Measurements from ENCODE around the gene CLASP2. TPM values are rescaled to one million over a fixed set of nuclear protein-coding genes. Genes with fewer than 3 reads are reported as not detected.

Gene CLASP2
- total RNA-seq, 5 donors from 2014 or later (not counting 1 experiment from before 2014, with no cell fraction given) = 54.0 to 80.1 (median 60.5) TPM

DNA sequence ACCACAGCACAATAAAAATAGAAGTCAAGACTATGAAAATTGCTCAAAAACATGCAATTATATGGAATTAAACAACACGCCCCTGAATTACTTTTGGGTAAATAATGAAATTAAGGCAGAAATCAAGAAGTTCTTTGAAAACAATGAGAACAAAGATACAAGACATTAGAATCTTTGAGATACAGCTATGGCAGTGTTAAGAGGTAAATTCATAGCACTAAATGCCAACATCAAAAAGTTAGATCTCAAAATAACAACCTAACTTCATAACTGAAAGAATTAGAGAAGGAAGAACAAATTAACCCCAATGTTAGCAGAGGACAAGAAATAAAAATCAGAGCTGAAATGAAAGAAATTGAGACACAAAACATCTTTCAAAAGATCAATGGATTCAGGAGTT is 191.3 kb downstream of the CLASP2 start:
- peaks cover 0 to 6% (median 0%) of the 10 kb centered on the region in 3 donors for H3K4me1 Mint-ChIP-seq
- H3K27me3 ChIP-seq (replicated peaks in 1 of 2; ENCODE audit: control insufficient read depth in 2 of 2, extremely low read depth in 1 of 2, insufficient read depth in 2 of 2, low read length in 1 of 2) = no peaks in the 10 kb centered on the region
- ChIA-PET CTCF (no interaction called here), POLR2A (no interaction called here)
- peaks cover 84% of the 10 kb centered on the region for H3K36me3 Mint-ChIP-seq
- DNase-seq (no peak), ATAC-seq (replicated peaks in 1 of 4) (no peak)
- H3K27me3 Mint-ChIP-seq = no peaks in the 10 kb centered on the region
- no CpG with 5 or more reads among the region's 1 CpG for WGBS (ENCODE audit: insufficient coverage)
- H3K27ac ChIP-seq (ENCODE audit: low read length) = no peak overlapping the region
- H3K36me3 ChIP-seq (ENCODE audit: control insufficient read depth in 2 of 2, extremely low read depth in 1 of 2, insufficient read depth in 1 of 2, low read length in 1 of 2) = peaks cover 11 to 14% of the 10 kb centered on the region in 2 donors
- H3K27ac Mint-ChIP-seq = no peak overlapping the region
- H3K4me1 ChIP-seq (ENCODE audit: control insufficient read depth in 1 of 2, extremely low read depth in 1 of 2, insufficient read depth in 2 of 2, low read length in 2 of 2) = no peaks in the 10 kb centered on the region
- H3K4me3 Mint-ChIP-seq = no peak overlapping the region
- H3K9me3 ChIP-seq = no peaks in the 10 kb centered on the region
- H3K9me3 Mint-ChIP-seq = peaks cover 18 to 32% (median 22%) of the 10 kb centered on the region in 3 donors
- H3K4me3 ChIP-seq (ENCODE audit: control insufficient read depth in 1 of 2, extremely low read depth in 1 of 2, low read length in 1 of 2) = no peak overlapping the region

DNA sequence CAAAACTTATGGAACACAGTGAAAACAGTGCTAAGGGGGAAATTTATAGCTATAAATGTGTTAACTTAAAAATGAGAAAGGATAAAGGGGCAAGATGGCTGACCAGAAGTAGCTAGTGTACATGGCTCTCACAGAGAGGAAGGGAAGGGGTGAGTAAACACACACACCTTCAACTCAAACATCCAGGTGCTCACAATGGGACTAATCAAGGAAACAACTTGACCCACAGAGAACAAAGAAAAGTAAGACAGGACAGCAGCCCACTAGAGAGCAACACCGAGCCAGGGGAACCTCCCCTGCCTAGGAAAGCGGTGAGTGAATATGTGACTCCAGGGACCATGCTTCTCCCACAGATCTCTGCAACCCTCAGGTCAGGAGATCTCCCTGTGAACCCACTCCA is 192.8 kb downstream of the CLASP2 start:
- Histone ChIP-seq H3K4me3 (ENCODE audit: control insufficient read depth in 1 of 2, extremely low read depth in 1 of 2, low read length in 1 of 2) (no peak overlapping the region), H3K27ac (ENCODE audit: low read length) (no peak overlapping the region), H3K27me3 (replicated peaks in 1 of 2; ENCODE audit: control insufficient read depth in 2 of 2, extremely low read depth in 1 of 2, insufficient read depth in 2 of 2, low read length in 1 of 2) (no peaks in the 10 kb centered on the region), H3K36me3 (ENCODE audit: control insufficient read depth in 2 of 2, extremely low read depth in 1 of 2, insufficient read depth in 1 of 2, low read length in 1 of 2) (peaks cover 11 to 17% of the 10 kb centered on the region in 2 donors), H3K4me1 (ENCODE audit: control insufficient read depth in 1 of 2, extremely low read depth in 1 of 2, insufficient read depth in 2 of 2, low read length in 2 of 2) (no peaks in the 10 kb centered on the region), H3K9me3 (no peaks in the 10 kb centered on the region)
- ChIA-PET POLR2A (interaction anchor here in 1 of 2 donors (0.7 kb wide), 1 partner anchor 1115 kb away, joined by 3 read pairs; no protein-coding TSS in a partner anchor), CTCF (no interaction called here)
- ATAC-seq (replicated peaks in 1 of 4) (no peak), DNase-seq (no peak)
- H3K4me1 Mint-ChIP-seq = peaks cover 0 to 6% (median 0%) of the 10 kb centered on the region in 3 donors
- H3K9me3 Mint-ChIP-seq = peaks cover 18 to 30% (median 22%) of the 10 kb centered on the region in 3 donors
- peaks cover 82% of the 10 kb centered on the region for H3K36me3 Mint-ChIP-seq
- WGBS (ENCODE audit: insufficient coverage) = 100% methylated on average over 2 of the region's 2 CpGs
- no peaks in the 10 kb centered on the region for H3K27me3 Mint-ChIP-seq
- H3K4me3 Mint-ChIP-seq = no peak overlapping the region
- no peak overlapping the region for H3K27ac Mint-ChIP-seq

DNA sequence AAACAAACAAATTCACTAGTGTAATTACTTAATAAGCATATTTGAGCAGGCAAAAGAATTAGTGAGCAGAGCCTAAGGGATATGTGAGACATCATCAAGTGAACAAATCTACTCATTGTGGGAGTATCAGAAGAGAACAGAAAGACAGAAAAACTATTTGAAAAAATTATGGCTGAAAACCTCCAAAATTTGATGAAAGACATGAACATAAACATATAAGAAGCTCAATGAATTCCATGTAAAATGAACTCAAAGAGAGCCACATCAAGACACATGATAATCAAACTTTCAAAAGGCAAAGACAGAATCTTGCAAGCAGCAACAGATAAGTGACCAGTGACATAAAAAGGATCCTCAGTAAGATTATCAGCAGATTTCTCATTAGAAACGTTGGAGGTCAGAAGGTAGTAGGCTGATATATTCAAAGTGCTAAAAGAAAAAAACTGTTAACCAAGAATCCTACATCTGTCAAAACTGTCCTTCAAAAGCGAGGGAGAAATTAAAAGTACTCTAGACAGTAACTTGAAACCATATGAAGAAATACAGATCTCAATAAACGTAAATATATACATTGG is 194.9 kb downstream of the CLASP2 start:
- peaks cover 8 to 17% of the 10 kb centered on the region in 2 donors for H3K36me3 ChIP-seq (ENCODE audit: control insufficient read depth in 2 of 2, extremely low read depth in 1 of 2, insufficient read depth in 1 of 2, low read length in 1 of 2)
- H3K27me3 ChIP-seq (replicated peaks in 1 of 2; ENCODE audit: control insufficient read depth in 2 of 2, extremely low read depth in 1 of 2, insufficient read depth in 2 of 2, low read length in 1 of 2) = no peaks in the 10 kb centered on the region
- Mint-ChIP-seq H3K4me3 (no peak overlapping the region), H3K9me3 (peaks cover 16 to 20% (median 18%) of the 10 kb centered on the region in 3 donors), H3K27ac (no peak overlapping the region), H3K4me1 (peaks cover 0 to 6% (median 0%) of the 10 kb centered on the region in 3 donors), H3K36me3 (peaks cover 82% of the 10 kb centered on the region), H3K27me3 (no peaks in the 10 kb centered on the region)
- CTCF ChIA-PET = interaction anchor here in 1 of 2 donors (0.6 kb wide), 1 partner anchor 1552 kb away, joined by 8 read pairs; no protein-coding TSS in a partner anchor
- ATAC-seq (replicated peaks in 1 of 4) (no peak), DNase-seq (no peak)
- POLR2A ChIA-PET = no interaction called here
- no peaks in the 10 kb centered on the region for H3K9me3 ChIP-seq
- H3K27ac ChIP-seq (ENCODE audit: low read length) = no peak overlapping the region
- H3K4me3 ChIP-seq (ENCODE audit: control insufficient read depth in 1 of 2, extremely low read depth in 1 of 2, low read length in 1 of 2) = no peak overlapping the region
- WGBS (ENCODE audit: insufficient coverage) = no CpG with 5 or more reads among the region's 3 CpGs
- H3K4me1 ChIP-seq (ENCODE audit: control insufficient read depth in 1 of 2, extremely low read depth in 1 of 2, insufficient read depth in 2 of 2, low read length in 2 of 2) = no peaks in the 10 kb centered on the region

DNA sequence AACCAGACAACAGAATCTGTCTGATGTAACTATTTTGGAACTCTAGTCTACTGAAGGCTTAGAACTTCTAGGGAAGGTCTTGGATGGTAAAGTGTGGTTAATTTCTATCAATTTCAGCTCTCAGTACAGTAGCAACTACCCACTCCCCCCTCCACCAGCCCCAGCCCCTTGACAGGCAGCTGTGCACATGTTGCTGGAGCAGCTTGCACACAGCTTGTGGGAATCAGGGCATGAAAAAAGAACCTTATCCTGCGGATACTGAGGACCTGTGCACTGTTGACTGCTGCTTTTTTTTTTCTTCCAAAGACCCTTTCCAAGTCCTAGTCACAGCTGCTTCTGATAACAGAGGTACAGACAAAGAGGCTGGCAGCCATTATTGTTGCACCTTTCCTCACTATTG is 196.3 kb downstream of the CLASP2 start:
- H3K4me3 ChIP-seq (ENCODE audit: control insufficient read depth in 1 of 2, extremely low read depth in 1 of 2, low read length in 1 of 2) = no peak overlapping the region

DNA sequence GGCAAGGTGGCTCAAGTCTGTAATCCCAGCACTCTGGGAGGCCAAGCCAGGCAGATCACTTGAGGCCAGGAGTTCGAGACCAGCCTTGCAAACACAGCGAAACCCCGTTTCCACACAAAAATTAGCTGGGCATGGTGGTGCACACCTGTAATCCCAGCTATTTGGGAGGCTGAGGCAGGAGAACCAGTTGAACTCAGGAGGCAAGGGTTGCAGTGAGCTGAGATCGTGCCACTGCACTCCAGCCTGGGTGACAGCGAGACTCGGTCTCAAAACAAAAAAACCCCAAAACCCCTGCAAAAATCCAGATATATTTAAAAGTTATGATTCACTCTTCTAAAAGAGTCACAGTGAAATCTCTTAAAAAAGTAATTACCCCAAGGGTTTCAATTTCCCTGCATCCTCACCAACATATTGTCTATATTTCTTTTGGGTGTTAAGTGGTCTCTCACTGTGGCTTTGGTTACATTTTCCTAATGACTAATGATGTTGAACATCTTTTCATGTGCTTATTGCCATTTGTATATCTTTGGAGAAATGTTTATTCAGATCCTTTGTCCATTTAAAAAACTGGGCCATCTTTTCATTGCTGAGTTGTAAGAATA is 204.7 kb downstream of the CLASP2 start:
- Histone ChIP-seq H3K9me3 (no peaks in the 10 kb centered on the region), H3K4me3 (ENCODE audit: control insufficient read depth in 1 of 2, extremely low read depth in 1 of 2, low read length in 1 of 2) (no peak overlapping the region), H3K27ac (ENCODE audit: low read length) (no peak overlapping the region), H3K27me3 (replicated peaks in 1 of 2; ENCODE audit: control insufficient read depth in 2 of 2, extremely low read depth in 1 of 2, insufficient read depth in 2 of 2, low read length in 1 of 2) (no peaks in the 10 kb centered on the region), H3K4me1 (ENCODE audit: control insufficient read depth in 1 of 2, extremely low read depth in 1 of 2, insufficient read depth in 2 of 2, low read length in 2 of 2) (no peaks in the 10 kb centered on the region), H3K36me3 (ENCODE audit: control insufficient read depth in 2 of 2, extremely low read depth in 1 of 2, insufficient read depth in 1 of 2, low read length in 1 of 2) (peaks cover 0 to 34% of the 10 kb centered on the region in 2 donors)
- ATAC-seq (replicated peaks in 1 of 4) (no peak), DNase-seq (no peak)
- Mint-ChIP-seq H3K9me3 (no peaks in the 10 kb centered on the region), H3K4me1 (no peaks in the 10 kb centered on the region), H3K36me3 (peaks cover 57% of the 10 kb centered on the region), H3K4me3 (no peak overlapping the region), H3K27ac (no peak overlapping the region), H3K27me3 (no peaks in the 10 kb centered on the region)
- POLR2A ChIA-PET = no interaction called here
- 94% methylated on average over 3 of the region's 6 CpGs for WGBS (ENCODE audit: insufficient coverage)
- CTCF ChIA-PET = interaction anchor here in 1 of 2 donors (0.7 kb wide), 1 partner anchor 1938 kb away, joined by 5 read pairs; no protein-coding TSS in a partner anchor

More for the DNA sequence above, 196.3 kb downstream of the CLASP2 start:
- no peak overlapping the region for H3K27ac ChIP-seq (ENCODE audit: low read length)
- 100% methylated on average over 1 of the region's 1 CpG for WGBS (ENCODE audit: insufficient coverage)
- no peak overlapping the region for H3K27ac Mint-ChIP-seq
- POLR2A ChIA-PET = no interaction called here
- no peak for DNase-seq
- peaks cover 82% of the 10 kb centered on the region for H3K36me3 Mint-ChIP-seq
- H3K9me3 ChIP-seq = no peaks in the 10 kb centered on the region
- H3K27me3 ChIP-seq (replicated peaks in 1 of 2; ENCODE audit: control insufficient read depth in 2 of 2, extremely low read depth in 1 of 2, insufficient read depth in 2 of 2, low read length in 1 of 2) = no peaks in the 10 kb centered on the region
- peaks cover 6 to 13% (median 12%) of the 10 kb centered on the region in 3 donors for H3K9me3 Mint-ChIP-seq
- peaks cover 0 to 6% (median 0%) of the 10 kb centered on the region in 3 donors for H3K4me1 Mint-ChIP-seq
- H3K4me1 ChIP-seq (ENCODE audit: control insufficient read depth in 1 of 2, extremely low read depth in 1 of 2, insufficient read depth in 2 of 2, low read length in 2 of 2) = no peaks in the 10 kb centered on the region
- H3K4me3 Mint-ChIP-seq = no peak overlapping the region
- CTCF ChIA-PET = no interaction called here
- H3K36me3 ChIP-seq (ENCODE audit: control insufficient read depth in 2 of 2, extremely low read depth in 1 of 2, insufficient read depth in 1 of 2, low read length in 1 of 2) = peaks cover 0 to 19% of the 10 kb centered on the region in 2 donors
- H3K27me3 Mint-ChIP-seq = no peaks in the 10 kb centered on the region
- no peak for ATAC-seq (replicated peaks in 1 of 4)

DNA sequence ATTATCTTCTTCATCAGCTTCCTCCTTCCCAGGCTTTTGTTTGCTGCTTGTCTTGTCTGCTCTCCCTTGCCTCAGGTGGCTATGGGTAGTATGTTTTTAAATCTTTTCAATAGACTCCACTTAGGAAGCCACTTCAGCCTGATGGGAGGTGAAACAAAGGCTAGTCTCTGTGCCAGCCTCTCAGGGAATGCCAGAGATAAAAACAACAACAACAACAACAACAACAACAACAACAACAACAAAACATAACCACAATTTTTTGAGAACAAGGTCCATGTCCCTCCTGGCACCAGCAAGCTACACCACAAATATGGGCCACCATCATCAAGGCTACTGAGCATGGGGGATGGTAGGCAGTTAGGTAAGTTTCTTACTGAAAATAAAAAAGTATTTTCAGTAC is 213.0 kb downstream of the CLASP2 start:
- Histone ChIP-seq H3K27me3 (replicated peaks in 1 of 2; ENCODE audit: control insufficient read depth in 2 of 2, extremely low read depth in 1 of 2, insufficient read depth in 2 of 2, low read length in 1 of 2) (no peaks in the 10 kb centered on the region), H3K4me1 (ENCODE audit: control insufficient read depth in 1 of 2, extremely low read depth in 1 of 2, insufficient read depth in 2 of 2, low read length in 2 of 2) (no peaks in the 10 kb centered on the region), H3K4me3 (ENCODE audit: control insufficient read depth in 1 of 2, extremely low read depth in 1 of 2, low read length in 1 of 2) (no peak overlapping the region), H3K27ac (ENCODE audit: low read length) (no peak overlapping the region), H3K36me3 (ENCODE audit: control insufficient read depth in 2 of 2, extremely low read depth in 1 of 2, insufficient read depth in 1 of 2, low read length in 1 of 2) (peaks cover 0 to 11% of the 10 kb centered on the region in 2 donors), H3K9me3 (no peaks in the 10 kb centered on the region)
- ChIA-PET POLR2A (no interaction called here), CTCF (no interaction called here)
- H3K4me3 Mint-ChIP-seq = no peak overlapping the region
- H3K4me1 Mint-ChIP-seq = no peaks in the 10 kb centered on the region
- no peaks in the 10 kb centered on the region for H3K27me3 Mint-ChIP-seq
- no peak overlapping the region for H3K27ac Mint-ChIP-seq
- ATAC-seq (replicated peaks in 1 of 4) = no peak
- DNase-seq = no peak
- peaks cover 0 to 4% (median 2%) of the 10 kb centered on the region in 3 donors for H3K9me3 Mint-ChIP-seq
- H3K36me3 Mint-ChIP-seq = peaks cover 61% of the 10 kb centered on the region
